GM19238 (cell line): ENCODE results near the gene NHERF2.
"Not testable (repeated sequence)": the region's sequence is repeated elsewhere in the genome, so short reads cannot be mapped to it uniquely, and the experiment has no call there.

Source experiments
- DNase-seq: peaks from one replicate; pipeline ENCODE4 v3.0.0; 2011; ENCODE audit warnings: low spot score; ENCODE audit not compliant: insufficient read length

Gene NHERF2

DNA sequence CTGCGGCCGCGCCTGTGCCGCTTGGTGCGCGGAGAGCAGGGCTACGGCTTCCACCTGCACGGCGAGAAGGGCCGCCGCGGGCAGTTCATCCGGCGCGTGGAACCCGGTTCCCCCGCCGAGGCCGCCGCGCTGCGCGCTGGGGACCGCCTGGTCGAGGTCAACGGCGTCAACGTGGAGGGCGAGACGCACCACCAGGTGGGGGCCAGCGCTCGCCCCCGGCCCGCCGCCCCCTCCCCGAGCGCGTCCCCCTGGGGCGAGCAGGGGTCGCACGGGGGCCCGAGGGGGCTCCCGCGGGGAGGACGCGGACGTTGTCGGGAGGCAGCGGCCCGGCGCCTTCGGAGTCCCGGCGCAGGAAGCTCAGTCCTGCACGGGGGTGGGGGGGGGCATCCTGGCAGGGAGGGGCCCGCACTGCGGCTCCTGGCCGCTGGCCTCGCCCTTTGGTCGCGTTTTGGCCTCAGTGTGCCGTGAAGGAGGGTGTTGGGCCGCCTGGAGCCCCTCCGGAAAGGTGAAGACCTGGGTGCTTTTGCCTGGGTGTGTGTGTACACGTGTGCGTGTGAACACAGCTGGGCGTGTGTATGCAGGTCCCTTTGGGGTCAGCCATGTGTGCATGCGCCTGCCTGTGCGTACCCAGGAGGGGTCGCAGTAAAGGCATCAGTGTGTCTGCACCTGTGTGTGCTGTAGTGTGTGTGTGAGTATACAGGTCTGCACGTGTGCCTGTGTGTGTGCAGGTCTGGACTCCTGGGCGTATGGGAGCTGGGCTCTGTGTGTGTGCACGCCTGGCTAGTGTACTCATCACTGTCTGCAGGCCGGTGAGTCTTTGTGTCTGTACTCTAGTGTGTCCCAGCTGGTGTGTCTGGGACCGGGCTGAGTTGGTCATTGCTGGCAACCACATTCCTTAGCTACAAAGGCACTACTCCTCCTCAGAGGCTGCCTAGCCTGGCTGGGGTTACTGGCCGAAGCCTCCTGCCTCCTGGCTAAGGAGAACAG is 615 bp downstream of the NHERF2 start:
- no peak for DNase-seq

DNA sequence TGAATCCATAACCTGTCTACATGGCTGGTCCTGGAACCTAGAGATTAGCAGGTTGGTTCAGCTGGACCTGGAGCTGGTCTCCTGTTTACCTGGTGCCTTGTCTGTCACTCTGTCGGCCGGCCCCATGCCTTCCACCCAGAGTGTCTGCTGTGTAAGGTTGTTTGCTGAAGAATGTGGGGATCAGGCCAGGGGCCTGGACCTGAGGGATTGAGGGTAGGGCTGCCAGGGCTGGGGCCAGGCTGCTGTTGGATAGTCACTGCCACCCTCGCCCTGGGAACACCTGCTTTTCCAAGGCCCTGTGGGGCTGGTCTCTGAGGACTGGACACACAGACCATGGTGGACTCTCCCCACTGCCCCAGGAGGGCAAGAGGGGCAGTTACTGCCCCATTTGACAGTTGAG is 1.4 kb downstream of the NHERF2 start:
- DNase-seq = no peak

DNA sequence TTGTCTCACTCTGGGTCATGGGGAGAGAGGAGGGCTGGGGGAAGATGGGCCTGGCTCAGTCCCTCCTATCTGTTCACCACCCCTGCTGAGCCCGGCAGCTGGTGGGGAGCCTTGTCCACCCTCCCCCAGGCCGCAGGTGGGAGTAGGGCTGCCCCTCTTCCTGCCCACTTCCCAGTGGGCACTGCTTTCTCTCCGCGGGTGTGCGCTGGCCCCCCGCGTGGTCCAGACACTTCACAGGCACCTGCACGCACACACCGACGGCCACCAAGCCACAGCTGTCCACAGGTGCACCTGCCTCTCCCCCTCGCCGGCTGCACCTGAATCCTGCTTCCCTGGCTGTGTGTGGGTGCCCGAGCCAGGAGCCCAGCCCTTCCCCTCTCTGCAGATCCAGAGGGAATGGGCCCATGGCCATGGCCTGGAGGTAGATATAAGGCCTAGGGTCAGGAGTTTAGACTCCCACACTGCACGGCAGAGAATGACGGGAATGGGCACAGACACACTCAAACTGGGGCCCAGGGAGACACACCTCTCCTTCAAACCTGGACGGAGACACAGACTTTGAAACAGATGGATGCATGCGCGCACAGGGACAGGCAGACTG is 2.0 kb downstream of the NHERF2 start:
- DNase-seq = no peak

DNA sequence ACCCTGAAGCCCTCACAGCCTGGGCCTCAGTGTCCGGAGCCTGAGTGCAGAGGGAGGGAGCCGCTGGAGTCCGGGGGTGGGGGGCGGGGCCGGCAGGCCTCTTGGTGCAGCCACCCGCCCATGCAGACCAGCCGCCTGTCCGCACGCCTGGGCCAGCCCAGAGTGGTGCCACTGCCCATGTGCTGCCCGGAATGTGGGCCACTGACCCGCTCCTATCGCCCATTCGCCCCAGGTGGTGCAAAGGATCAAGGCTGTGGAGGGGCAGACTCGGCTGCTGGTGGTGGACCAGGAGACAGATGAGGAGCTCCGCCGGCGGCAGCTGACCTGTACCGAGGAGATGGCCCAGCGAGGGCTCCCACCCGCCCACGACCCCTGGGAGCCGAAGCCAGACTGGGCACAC is 2.6 kb downstream of the NHERF2 start:
- no peak for DNase-seq

DNA sequence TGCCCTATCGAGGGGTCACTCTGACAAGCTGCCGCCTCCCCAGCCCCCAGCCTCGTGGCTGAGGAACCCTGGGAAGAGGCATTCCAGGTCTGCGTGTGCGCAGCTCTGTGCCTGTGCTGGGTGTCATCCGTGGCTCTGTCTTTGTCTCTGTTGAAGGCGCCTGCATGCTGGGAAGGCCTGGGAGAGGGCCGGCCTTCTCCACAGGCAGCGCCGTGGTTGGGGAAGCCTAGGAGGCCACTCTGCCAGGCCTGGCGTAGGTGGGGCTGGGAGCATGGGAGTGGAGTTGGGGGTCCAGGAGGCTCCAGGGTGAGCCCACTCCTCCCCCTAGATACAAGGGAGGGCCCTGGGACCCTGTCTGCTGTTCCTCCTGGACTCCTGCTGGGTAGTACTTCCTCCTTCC is 3.3 kb downstream of the NHERF2 start:
- DNase-seq = no peak

DNA sequence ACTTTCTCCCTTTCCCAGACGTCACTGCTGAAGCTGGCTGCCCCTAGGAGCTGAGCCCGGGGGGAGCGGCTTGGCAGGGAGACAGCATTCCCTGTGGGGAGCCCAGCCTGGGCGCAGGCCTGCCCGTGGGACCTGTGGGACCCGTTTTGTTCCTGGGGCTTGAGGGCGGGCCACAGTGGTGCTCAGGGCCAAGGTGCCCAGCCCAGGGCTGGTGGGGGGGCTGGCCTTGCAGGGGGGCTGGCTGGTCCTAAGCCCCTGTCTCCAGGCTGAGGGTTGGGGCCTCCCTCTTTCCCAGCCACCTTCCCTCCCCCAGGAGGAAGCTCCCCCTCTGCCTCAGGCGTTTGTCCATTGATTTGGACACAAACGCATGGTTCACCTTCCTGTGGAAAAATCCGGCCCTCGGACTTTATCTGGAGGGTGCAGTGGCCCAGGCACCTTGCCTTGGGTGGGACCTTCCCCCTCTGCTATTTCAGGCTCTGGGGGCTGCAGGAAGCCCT is 4.4 kb downstream of the NHERF2 start:
- no peak for DNase-seq

DNA sequence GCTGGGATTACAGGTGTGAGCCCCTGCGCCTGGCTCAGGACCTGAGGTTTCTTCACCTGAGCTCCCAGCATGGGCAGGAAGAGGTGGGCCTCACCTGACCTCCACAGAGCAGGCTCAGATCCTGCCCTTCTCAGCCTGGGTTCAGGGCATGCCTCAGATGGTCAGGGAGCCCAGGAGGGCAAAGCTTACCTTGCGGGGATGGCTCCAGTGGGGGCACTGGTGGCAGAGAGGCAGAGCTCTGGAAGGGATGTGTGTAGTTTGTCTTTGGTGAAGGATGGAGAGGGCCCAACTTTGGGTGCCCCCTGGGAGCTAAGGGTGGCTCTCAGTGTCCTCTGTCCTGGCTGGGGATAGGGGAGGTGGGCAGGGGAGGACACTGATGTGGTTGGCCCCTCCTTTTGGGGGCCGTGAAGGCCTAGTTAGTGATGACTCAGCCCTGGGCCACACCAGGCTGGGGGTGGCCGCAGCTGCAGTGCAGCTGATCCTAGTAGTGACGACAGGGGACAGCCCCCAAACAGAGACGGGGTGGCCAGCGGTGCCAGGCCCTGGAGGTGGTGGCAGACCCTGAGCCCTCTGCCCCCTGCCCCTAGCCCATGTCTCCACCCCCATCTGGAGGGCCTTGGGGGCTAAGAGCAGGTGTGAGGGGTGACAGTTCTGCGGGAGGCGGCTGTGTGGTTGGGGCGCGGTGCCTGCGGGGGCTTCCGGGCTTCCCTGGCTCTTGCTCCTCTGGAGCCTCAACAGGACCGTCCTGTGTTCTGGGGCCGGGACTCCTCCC is 5.8 kb downstream of the NHERF2 start:
- no peak for DNase-seq

DNA sequence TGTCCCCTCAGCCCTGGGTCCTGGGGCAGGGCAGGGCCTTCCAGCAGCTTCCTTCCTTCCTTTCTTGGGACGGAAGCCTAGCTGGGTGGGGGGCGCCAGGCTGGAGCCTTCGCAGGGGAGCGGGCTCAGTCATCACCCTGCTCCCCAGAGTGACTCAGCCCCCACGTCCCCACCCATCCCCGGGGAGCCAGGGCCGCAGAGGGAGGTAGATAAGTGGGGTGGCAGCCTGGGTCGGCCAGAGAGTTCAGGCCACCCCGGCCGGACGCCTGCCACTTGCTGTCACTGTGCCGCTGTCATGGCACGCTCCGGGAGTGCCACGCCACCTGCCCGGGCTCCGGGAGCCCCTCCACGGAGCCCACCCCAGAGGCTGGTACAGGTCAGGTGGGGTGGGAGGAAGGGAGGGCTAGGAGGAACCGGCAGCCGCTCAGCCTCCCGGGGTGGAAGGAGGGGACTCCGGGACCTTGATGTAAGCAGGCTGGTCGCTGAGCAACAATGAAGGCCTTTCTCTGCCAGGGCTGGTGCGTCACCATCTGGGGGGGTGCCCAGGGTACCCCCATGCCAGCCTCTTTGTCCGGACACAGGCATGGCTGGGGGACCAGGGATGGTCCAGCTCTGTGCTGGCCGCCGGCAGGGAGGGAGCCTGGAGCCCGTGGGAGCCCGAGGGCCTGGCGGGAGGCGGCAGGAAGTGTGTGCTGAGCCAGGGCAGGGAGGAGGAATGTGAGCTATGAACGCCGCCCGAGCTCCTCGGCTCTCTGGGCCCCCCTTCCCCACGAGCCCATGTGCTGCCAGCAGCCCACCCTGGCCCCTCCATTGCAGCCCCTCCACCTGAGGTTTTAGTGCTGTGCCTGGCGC is 6.6 kb downstream of the NHERF2 start:
- no peak for DNase-seq

DNA sequence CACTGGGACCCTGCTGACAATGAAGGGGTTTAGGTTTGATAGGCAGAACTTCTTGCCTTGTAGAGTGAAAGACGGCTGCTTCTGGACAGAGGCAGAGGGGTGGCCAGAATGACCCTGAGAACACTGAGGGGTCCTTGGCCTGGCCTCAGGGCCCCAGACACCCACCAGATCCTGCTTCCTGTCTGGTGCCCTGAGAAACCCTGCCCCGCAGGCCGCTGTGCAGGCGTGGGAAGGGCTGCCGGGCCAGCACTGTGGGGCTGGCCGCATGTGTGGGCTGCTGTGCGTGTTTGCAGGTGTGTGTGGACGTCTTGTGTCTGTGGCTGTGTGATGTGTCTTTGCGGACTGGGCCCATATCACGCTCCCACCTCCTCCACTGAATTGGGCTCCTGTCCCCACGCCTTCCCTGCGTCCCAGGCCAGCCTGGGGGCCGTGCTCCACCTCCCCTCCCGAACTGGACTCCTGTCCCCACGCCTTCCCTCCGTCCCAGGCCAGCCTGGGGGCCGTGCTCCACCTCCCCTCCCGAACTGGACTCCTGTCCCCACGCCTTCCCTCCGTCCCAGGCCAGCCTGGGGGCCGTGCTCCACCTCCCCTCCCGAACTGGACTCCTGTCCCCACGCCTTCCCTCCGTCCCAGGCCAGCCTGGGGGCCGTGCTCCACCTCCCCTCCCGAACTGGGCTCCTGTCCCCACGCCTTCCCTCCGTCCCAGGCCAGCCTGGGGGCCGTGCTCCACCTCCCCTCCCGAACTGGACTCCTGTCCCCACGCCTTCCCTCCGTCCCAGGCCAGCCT is 7.4 kb downstream of the NHERF2 start:
- DNase-seq = not testable (repeated sequence)

DNA sequence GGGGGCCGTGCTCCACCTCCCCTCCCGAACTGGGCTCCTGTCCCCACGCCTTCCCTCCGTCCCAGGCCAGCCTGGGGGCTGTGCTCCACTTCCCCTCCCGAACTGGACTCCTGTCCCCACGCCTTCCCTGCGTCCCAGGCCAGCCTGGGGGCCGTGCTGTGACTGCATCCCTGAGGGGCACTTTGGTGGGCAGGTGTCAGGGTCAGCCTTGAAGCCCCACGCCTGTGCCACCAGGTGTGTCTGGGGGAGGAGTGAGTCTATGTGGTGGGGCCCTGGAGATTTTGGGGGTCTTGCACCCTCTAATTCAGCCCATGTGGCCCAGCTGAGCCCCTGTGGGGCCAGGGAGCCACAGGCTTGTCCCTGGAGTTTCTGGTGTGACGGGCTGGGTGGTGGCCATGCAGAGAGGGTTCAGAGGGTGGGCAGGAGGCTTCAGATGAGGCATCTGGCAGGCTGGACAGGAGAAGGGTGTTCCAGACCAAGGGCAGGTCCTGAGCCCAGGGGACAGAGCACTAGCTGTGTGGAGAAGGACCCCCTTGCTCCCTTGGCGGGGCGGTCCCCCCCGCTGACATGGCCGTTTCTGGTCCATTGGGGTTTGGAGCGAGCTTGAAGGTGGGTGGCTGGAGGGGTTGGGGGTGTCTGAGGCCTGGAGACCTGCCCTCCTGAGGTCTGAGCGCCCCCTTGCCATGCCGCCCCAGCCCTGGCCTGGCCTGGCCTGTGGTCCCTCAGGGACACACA is 8.2 kb downstream of the NHERF2 start:
- DNase-seq = no peak

DNA sequence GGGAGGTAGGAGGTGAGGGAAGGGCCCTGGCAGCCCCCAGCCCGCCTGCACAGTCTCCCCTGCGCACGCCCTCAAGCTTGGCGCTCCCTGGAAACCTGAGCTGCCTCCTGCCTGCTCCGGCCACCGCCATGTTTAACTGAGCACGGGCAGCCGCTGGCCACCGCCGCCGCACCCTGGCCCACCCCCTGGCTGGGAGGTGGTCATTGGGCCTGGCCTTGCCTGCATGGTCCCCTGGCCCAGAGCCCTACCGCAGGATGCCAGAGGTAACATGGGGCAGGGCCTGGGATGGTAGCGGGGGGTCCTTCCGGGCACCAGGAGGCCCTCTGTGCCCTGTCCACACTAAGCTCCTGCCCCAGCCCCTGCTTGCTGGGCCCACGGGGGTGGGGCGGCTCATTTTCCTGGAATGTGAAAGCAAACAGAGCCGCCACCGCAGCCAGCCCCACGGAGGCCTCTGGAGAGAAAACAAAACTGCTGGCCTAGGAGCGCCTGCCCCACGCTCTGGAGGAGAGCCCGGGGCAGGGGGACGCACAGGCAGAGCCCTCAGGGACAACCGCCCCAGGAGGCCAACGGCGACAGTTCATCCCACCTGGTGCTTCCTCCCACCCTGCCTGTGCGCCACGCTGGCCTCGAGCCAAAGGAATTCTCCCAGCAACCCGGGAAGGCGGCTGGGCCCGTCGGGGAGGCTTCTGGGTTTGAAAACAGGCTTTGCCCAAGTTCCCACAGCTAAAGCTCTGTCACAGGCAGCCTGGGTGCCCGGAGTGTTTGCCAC is 8.9 kb downstream of the NHERF2 start:
- DNase-seq = no peak

DNA sequence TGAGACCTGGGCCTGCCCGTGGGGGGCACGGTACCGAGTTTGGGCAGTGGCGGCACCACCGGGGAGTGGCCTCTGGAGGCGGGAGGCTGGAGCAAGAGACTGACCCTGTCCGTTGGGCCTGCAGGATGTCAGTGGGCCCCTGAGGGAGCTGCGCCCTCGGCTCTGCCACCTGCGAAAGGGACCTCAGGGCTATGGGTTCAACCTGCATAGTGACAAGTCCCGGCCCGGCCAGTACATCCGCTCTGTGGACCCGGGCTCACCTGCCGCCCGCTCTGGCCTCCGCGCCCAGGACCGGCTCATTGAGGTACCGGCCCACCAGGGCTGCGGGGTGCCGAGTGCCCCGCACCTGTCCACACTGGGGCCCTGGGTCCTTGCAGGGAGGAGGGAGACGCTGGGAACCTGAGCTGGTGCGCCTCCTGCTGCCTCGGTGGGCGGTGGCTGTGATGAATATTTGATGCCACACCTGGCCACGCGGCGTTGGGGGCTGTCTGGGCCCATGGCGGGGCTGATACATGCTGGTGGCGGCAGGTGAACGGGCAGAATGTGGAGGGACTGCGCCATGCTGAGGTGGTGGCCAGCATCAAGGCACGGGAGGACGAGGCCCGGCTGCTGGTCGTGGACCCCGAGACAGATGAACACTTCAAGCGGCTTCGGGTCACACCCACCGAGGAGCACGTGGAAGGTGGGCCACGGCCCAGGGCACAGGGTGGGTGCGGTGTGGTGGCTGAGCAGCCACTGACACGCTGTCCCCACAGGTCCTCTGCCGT is 9.7 kb downstream of the NHERF2 start:
- no peak for DNase-seq

DNA sequence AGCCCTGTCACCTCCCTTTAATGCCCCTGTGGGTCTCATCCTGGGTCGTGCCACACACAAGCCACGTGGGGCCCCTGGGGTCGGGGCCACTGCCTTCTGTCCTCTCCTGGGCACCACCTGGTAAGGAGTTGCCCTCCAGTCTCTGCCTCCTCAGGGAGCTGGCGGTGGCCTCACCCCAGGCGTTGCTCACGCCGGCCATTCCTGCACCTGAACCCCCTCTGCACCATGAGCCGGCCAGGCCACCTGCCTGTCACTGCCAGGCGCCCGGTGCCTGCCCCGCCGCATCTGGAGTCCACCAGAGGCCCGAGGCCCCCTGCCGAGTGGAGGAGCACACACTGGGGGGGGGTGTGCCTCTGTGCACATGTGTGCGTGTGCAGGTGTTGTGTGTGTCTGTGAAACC is 10.4 kb downstream of the NHERF2 start:
- DNase-seq = no peak

DNA sequence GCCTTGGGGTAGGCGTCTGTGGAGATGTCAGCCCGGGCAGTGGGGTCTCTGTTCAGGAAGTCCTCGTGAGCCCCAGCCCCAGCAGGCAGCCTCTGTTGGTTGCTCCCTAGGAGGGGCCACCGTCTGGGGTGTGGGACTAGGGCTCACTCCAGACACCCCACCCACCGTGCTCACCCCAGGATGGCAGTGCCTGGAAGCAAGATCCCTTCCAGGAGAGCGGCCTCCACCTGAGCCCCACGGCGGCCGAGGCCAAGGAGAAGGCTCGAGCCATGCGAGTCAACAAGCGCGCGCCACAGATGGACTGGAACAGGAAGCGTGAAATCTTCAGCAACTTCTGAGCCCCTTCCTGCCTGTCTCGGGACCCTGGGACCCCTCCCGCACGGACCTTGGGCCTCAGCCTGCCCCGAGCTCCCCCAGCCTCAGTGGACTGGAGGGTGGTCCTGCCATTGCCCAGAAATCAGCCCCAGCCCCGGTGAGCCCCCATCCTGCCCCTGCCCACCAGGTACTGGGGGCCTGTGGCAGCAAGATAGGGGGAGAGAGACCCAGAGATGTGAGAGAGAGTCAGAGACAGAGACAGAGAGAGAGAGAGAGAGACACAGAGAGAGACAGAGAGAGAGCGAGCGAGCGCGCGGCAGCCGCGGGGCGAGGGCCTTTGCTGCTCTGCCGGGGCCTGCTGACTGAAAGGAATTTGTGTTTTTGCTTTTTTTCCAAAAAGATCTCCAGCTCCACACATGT is 11.1 kb downstream of the NHERF2 start:
- no peak for DNase-seq

DNA sequence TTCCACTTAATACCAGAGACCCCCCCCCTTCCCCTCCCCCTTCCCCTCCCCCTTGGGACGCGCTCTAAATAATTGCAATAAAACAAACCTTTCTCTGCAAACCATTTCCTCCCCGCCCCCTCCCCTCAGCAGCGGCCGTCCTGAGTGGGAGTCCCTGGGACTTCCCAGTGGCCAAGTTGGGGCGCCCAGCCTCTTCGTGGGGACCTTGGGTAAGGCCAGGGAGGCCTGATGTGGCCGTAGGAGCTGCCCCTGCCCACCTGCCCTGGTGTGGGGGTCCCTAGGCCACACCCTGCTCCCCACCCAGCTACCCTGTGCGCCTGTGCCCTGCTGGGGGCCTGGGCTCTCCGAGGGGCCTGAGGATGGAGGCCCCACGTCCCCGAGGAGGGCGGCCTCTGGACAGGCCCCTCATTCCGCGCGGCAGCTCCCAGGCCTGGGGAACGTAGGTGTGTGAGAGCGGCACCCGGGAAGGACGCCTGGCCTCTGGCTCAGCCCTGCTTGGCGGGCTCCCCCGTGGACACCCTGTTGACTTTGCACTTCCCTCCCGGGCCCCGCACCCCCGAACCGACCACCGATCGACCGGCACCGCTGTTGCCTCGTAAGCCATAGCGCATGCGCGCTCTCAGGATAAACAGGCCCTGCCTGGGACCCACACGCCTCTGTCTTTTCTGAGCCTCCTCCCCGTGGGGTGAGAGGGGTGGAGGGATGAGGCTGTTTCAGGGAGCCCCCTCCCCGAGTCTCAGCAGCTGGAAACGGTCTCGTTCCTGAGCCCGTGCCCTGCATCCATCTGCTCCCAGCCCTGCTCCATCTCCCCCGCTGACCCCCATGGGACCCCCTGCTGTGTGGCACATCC is 11.9 kb downstream of the NHERF2 start:
- DNase-seq = no peak

DNA sequence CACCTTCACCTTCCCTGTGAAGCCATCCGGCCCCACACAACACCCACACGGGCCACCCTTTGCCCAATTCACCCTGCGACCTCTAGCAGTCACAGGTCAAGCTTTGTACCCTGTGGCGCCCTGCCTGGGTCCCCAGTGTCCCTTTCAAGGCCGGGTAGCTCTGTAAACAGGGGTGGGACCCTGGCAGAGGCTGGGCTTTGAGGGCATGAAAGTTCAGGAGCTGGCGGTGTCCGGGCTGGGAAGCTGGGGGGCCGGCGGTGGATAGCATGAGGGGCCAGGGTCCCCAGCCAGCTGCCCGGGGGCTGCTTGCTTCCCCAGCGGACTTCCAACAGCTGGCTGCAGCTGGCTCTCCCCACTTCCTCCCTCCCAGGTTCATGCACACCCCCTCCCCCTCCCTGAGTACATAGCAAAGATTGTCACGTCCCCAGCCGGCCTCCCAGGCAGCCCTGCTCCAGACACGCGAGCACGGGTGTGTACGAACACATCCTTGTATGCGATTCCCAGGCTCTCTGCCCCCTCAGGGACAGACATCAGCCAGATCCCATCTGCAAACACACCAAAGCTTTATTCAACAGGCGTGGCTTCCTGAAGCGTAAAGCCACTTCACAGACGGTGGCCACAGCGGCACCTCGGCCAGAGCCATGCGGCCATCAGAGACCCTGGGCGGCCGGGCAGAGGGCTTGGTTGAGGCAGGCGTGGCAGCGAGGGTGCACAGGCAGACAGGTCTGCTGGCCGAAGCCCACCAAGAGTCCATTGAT is 12.8 kb downstream of the NHERF2 start:
- no peak for DNase-seq
